SJSA1 (cell line): ENCODE measurements around the gene DGCR8. TPM values are rescaled to one million over a fixed set of nuclear protein-coding genes. Genes with fewer than 3 reads are reported as not detected.

Experiments used
- DNase-seq, 2 experiments: peaks; one replicate each; pipeline ENCODE4 v3.0.0-alpha.2; 2015 to 2020; ENCODE audit warnings: low spot score in 2 of 2, low read depth in 1 of 2
- H3K27ac ChIP-seq: fragments of 250-450 bp; sonication (Bioruptor Pico); 2 replicates; pipeline ENCODE4 v1.5.1; 2020; ENCODE audit warnings: mild to moderate bottlenecking, moderate library complexity
- H3K27me3 ChIP-seq: fragments of 250-450 bp; sonication (Bioruptor Pico); replicated peaks from 2 replicates; pipeline ENCODE4 v1.5.1; 2020; ENCODE audit warnings: mild to moderate bottlenecking, moderate library complexity
- H3K36me3 ChIP-seq: fragments of 250-450 bp; sonication (Bioruptor Pico); 2 replicates; pipeline ENCODE4 v1.5.1; 2020; ENCODE audit warnings: mild to moderate bottlenecking
- H3K4me1 ChIP-seq: fragments of 250-450 bp; sonication (Bioruptor Pico); replicated peaks from 2 replicates; pipeline ENCODE4 v1.6.1; 2021; ENCODE audit warnings: mild to moderate bottlenecking
- H3K4me3 ChIP-seq: fragments of 250-450 bp; sonication (Bioruptor Pico); 2 replicates; pipeline ENCODE4 v1.5.1; 2020; ENCODE audit warnings: mild to moderate bottlenecking
- H3K9me3 ChIP-seq: fragments of 250-450 bp; sonication (Bioruptor Pico); replicated peaks from 2 replicates; pipeline ENCODE4 v1.5.1; 2020; ENCODE audit warnings: mild to moderate bottlenecking
- total RNA-seq: library from RNA; depleted of rRNA; stranded (reverse); fragments of >200 nt; shearing (Covaris generic); gene quantifications from 2 replicates; pipeline ENCODE4 v1.2.3, GENCODE V29; 2014

Gene DGCR8
- total RNA-seq, 1 experiment from 2014 or later = 24.8 TPM

DNA sequence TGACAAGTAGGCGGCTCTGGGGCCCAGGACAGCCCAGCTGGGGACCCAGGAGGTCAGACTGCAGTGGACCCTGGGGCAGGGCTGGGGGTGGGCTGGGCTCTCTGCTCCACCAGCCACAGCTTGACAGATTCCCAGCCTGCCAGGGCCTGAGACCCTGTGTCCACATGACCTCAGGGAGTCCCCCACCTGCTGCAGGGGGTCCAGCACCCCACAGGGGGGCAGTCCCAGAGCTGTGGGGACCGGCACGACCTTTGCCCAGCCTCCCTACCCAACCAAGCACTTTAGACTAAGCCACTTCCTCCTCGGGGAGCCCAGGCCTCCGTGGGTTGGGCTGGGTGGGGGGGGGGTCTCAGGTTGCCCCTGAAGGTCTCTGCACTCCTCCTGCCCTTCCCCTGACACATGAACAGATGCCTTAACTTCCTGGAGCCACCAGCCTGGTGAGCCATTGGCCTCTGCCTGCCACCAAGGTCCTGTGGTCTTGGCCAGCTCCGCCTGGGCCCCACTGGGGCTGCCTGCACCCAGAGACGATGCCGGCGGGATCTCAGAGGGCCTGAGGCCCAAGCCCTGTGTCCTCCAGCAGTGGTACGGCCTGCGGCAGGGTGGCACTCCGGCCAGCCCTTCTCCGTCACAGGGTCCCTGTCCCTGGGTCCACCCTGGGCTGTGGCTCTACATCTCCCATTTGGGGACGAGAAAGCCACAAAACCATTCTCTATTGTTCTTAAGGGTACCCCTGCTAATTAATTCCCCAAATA, 67.4 kb downstream of the DGCR8 start:
- H3K4me1 ChIP-seq = no peaks in the 10 kb centered on the region
- no peaks in the 10 kb centered on the region for H3K27me3 ChIP-seq
- H3K4me3 ChIP-seq = no peak overlapping the region
- H3K36me3 ChIP-seq = peaks cover 4% of the 10 kb centered on the region; the same call in 1 of the 2 replicates
- no peak overlapping the region for H3K27ac ChIP-seq
- no peak for DNase-seq
- no peaks in the 10 kb centered on the region for H3K9me3 ChIP-seq

DNA sequence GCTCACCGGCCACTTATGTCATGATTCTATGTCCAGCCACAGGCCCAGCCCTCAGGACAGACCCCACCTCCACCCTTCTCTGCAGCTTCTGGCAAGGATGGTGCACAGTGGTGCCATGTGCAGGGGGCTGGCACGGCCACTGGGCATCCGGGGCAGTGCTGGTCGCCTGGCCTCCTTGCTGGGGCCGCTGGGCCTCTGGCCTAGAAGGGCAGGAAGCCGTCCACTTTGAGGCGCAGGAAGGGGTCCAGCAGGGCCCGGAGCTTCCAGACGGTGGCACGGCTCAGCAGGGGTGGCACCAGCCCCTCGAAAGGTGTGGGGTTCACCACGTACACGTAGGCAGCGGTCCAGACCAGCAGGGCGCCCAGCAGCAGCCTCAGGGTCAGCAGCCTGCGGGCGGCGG, 68.4 kb downstream of the DGCR8 start:
- H3K4me3 ChIP-seq = no peak overlapping the region
- no peaks in the 10 kb centered on the region for H3K4me1 ChIP-seq
- H3K27ac ChIP-seq = no peak overlapping the region
- no peak for DNase-seq
- peaks cover 2% of the 10 kb centered on the region; the same call in 1 of the 2 replicates for H3K36me3 ChIP-seq
- no peaks in the 10 kb centered on the region for H3K9me3 ChIP-seq
- H3K27me3 ChIP-seq = no peaks in the 10 kb centered on the region

DNA sequence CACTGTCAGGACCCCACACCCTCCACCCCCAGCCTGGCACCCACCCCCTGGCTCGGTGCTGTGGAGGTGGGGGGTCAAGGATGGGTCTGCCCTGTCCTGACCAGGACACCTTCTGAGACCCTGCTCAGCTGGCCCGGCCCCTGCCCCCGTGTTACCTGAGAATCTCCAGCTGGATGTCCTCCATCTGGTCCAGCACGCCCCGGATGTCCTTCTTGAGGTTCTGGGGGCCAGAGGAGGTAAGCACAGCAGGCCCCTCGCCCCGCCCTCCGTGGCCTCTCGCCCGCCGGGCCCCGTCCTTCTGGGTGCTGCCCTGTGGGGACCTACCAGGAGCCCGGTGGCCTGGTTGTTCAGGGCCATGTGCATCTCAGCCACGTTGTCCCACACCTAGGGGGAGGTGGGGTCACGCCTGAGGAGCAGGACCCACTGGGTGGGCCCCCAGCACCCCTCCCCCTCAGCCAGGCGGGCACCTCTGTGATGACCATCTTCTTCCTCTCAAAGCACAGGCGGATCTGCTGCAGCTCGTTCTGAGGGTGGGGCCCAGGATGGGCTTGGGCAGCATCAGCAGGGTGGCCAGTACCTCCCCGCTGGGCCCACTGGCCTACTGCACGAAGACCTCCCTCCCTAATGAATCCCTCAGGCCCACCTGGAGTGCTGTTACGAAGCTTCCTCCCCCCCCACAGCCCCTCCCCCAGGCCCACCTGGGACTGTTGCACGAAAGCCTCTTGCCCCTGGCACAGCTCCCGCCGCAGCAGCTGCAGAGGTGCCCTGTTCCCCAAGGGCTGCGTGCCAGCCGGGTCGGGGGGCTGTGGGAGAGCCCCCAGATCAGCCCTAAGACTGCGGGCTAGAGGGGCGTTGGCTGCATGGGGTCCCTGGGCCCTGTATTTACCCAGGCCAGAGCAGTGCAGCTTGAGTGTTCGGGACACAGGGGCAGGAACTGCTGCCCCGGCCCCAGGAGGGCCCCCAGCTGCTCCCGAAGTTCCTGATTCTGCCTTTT, 69.5 kb downstream of the DGCR8 start:
- H3K27ac ChIP-seq = no peak overlapping the region
- no peak for DNase-seq
- H3K4me3 ChIP-seq = no peak overlapping the region
- no peaks in the 10 kb centered on the region for H3K36me3 ChIP-seq
- no peaks in the 10 kb centered on the region for H3K9me3 ChIP-seq
- H3K4me1 ChIP-seq = peaks cover 5% of the 10 kb centered on the region
- H3K27me3 ChIP-seq = no peaks in the 10 kb centered on the region

GRCh38 chr22:20150381-20151275, 70.6 kb downstream of the DGCR8 start, which contains the start of gene CCDC188:
TSS of gene CCDC188 (minus strand) at chr22:20151055. CDS start at chr22:20150986, 69 bp downstream.
- Histone ChIP-seq H3K9me3 (no peaks in the 10 kb centered on the region), H3K4me1 (peaks cover 16% of the 10 kb centered on the region)
- no peak for DNase-seq

DNA sequence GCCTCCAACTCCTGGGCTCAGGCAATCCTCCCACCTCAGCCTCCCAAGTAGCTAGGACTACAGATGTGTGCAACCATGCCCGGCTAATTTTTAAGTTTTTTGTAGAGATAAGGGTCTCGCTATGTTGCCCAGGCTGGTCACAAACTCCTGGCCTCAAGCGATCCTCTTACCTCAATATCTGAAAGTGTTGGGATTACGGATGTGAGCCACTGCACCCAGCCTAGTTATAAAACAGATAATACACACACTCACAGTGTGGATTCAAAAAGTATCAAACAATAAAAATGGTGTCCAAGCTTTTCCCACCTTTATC, 71.2 kb downstream of the DGCR8 start:
- peaks cover 16% of the 10 kb centered on the region for H3K4me1 ChIP-seq

More at GRCh38 chr22:20150381-20151275, 70.6 kb downstream of the DGCR8 start, which contains the start of gene CCDC188:
- Histone ChIP-seq H3K4me3 (no peak within 1 kb of the TSS), H3K27me3 (no peaks in the 10 kb centered on the region), H3K36me3 (no peaks in the 10 kb centered on the region), H3K27ac (no peak within 1 kb of the TSS)

DNA sequence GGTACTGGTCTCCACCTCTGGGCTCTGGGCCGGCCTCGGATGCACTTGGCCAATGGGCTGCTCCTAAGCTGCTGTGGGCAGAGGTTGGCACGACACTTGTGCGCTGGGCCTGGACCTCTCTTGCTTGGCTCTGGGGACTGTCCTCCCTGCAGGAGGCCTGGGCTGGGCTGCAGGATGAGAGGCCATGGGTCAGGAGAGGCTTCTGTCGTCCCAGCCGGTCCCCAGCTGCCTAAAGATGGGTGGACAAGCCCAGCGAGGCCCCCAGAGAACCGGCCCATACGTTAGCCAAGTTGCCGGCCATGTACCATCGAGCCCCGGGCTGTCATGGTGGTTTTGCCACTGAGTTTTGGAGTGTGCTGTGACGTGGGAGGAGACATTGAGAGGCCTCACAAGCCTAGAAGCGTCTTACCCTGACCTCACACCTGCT, 72.4 kb downstream of the DGCR8 start:
- no peak for DNase-seq
- peaks cover 16% of the 10 kb centered on the region for H3K4me1 ChIP-seq
- H3K9me3 ChIP-seq = no peaks in the 10 kb centered on the region
- H3K4me3 ChIP-seq = no peak overlapping the region
- H3K27ac ChIP-seq = no peak overlapping the region
- H3K36me3 ChIP-seq = no peaks in the 10 kb centered on the region
- H3K27me3 ChIP-seq = no peaks in the 10 kb centered on the region

More for the DNA sequence above, 71.2 kb downstream of the DGCR8 start:
- no peak for DNase-seq
- Histone ChIP-seq H3K9me3 (no peaks in the 10 kb centered on the region), H3K27ac (no peak overlapping the region), H3K36me3 (no peaks in the 10 kb centered on the region), H3K27me3 (no peaks in the 10 kb centered on the region), H3K4me3 (no peak overlapping the region)

DNA sequence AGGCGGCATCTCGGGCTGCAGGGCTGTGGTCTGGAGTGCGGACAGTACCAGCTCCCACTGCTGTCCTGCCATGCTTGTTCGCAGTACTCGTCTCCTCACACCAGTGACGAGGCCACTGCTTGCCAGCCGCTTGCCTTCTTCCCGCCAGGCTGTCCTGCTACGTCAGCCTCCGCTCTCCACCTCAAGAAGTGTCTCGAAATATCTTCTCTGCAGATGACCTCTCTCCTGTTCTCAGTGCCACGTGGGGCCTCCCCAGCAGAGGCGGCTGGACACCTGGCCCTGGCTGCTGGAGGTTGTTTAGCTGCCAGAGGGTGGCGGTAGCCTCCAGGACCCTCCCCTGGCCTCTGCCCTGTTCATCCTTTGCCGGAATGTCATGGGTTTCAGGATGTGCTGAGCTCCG, 73.9 kb downstream of the DGCR8 start:
- Histone ChIP-seq H3K4me1 (peaks cover 16% of the 10 kb centered on the region), H3K27ac (no peak overlapping the region), H3K9me3 (no peaks in the 10 kb centered on the region), H3K4me3 (no peak overlapping the region), H3K36me3 (no peaks in the 10 kb centered on the region), H3K27me3 (no peaks in the 10 kb centered on the region)
- DNase-seq = no peak

DNA sequence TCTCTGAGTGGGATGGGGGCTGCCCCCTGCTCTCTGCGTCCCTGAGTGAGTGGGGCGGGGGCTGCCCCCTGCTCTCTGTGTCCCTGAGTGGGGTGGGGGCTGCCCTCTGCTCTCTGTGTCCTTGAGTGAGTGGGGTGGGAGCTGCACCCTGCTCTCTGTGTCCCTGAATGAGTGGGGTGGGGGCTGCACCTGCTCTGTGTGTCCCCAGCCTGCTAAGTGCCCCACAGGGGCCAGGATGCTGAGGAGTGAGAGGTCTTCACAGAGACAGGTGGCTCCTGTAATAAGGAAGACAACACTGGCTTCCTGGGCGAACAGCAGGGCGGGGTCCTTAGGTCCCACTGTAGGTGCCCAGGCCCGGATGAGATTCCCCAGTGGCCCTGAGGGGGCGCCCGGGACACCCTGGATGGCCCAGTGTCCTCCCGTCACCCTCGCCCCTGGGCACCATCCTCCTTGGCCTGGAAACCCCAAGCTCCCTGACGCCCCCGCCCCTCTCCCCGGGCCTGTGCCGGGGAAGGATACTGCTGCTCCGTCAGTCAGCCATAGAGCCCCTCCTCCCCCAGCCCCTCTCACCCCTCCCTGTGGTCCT, 74.7 kb downstream of the DGCR8 start:
- no peak for DNase-seq
- H3K27ac ChIP-seq = no peak overlapping the region
- peak overlapping the region; percentile 31 for H3K4me3 ChIP-seq

DNA sequence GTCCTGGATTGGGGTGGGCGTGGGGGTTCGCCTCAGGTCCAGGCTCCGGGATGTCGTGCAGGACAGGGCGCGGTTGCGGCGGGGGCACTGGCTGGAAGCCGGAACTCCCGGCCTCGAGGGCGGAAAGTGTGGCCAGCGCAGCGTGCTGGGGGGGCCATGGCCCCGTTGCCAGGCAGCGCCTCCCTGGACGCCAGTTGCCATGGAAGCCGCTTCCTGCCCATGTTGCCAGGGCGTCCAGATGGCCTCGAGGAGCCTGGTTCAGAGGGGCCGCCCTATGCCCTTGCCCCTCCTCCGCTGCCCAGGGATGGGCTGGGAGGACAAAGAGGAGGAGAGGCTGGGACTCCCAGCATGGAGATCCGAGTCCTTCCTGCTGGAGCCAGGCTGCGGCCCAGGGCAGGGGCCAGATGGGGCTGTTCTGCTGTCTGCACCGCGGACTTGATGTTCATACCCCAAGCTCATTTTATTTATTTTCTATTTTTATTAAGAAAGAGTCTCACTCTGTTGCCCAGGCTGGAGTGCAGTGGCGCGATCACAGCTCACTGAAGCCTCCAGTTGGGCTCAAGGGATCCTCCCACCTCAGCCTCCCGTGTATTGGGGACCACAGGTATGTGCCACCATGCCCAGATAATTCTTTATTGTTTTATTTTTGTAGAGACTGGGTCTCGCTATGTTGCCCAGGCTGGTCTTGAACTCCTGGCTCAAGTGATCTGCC, 75.4 kb downstream of the DGCR8 start:
- H3K27me3 ChIP-seq = no peaks in the 10 kb centered on the region
- H3K27ac ChIP-seq = no peak overlapping the region
- H3K36me3 ChIP-seq = no peaks in the 10 kb centered on the region
- H3K4me3 ChIP-seq = peak overlapping the region; percentile 31
- peaks cover 16% of the 10 kb centered on the region for H3K4me1 ChIP-seq
- DNase-seq = peak; percentile 66 to 82
- no peaks in the 10 kb centered on the region for H3K9me3 ChIP-seq

More for the DNA sequence above, 74.7 kb downstream of the DGCR8 start:
- Histone ChIP-seq H3K36me3 (no peaks in the 10 kb centered on the region), H3K27me3 (no peaks in the 10 kb centered on the region), H3K9me3 (no peaks in the 10 kb centered on the region), H3K4me1 (peaks cover 16% of the 10 kb centered on the region)

- Histone ChIP-seq H3K4me1 (peaks cover 16% of the 10 kb centered on the region), H3K4me3 (no peak overlapping the region), H3K36me3 (no peaks in the 10 kb centered on the region), H3K27ac (no peak overlapping the region), H3K9me3 (no peaks in the 10 kb centered on the region), H3K27me3 (no peaks in the 10 kb centered on the region)
- DNase-seq = no peak
Observed at GRCh38 chr22:20156042-20156389, 76.0 kb downstream of the DGCR8 start.

- DNase-seq = peak; percentile 72 to 80
- Histone ChIP-seq H3K27me3 (no peaks in the 10 kb centered on the region), H3K36me3 (no peaks in the 10 kb centered on the region), H3K4me3 (no peak overlapping the region), H3K27ac (no peak overlapping the region), H3K4me1 (peaks cover 16% of the 10 kb centered on the region), H3K9me3 (no peaks in the 10 kb centered on the region)
Observed at GRCh38 chr22:20156611-20157429, 76.8 kb downstream of the DGCR8 start.
